Endothelial cell of umbilical vein (primary cell): ENCODE results near the gene PLIN5. TPM values are rescaled to one million over a fixed set of nuclear protein-coding genes. Genes with fewer than 3 reads are reported as not detected.

Experiments
- BruUV-seq: library from RNA; stranded (reverse); fragments of 400-500 nt; replicated peaks from 2 replicates; lab custom pipeline; 2021; lab: Mats Ljungman, UMichigan
- CTCF ChIA-PET: fragments of 300-600, 350-600 bp; sonication (Branson Sonifier 250); formaldehyde crosslinking; loops from one replicate; lab custom pipeline; 2021; ENCODE audit warnings: antibody characterized with exemption, inconsistent platforms; lab: Charles Lee
- POLR2A ChIA-PET: fragments of 300-600, 350-600 bp; sonication (Branson Sonifier 250); formaldehyde crosslinking; loops from one replicate; lab custom pipeline; 2021; ENCODE audit warnings: antibody characterized with exemption, inconsistent platforms; lab: Charles Lee
- DNase-seq: peaks from one replicate; pipeline ENCODE4 v3.0.0-alpha.2; 2011; ENCODE audit warnings: low read depth, low spot score
- FAIRE-seq: peaks from 2 replicates; lab custom pipeline; 2011; peaks lifted over from hg19 to GRCh38; lab: Jason Lieb, UNC
- H2AFZ ChIP-seq: 2 replicates; pipeline ENCODE4 v1.6.0; 2012; ENCODE audit warnings: low read depth, low read length, control low read depth, inconsistent platforms
- H3K27ac ChIP-seq: 2 replicates; pipeline ENCODE4 v1.5.1; 2011; ENCODE audit warnings: low read depth, mild to moderate bottlenecking, control low read depth, low read length, moderate library complexity; ENCODE audit not compliant: insufficient read depth
- H3K27me3 ChIP-seq, 2 experiments: 2 replicates each; pipeline versions ENCODE4 v1.6.0 to v1.6.1; 2011; ENCODE audit warnings: low read length in 2 of 2, mixed read lengths in 1 of 2; ENCODE audit not compliant: control insufficient read depth in 2 of 2, insufficient read depth in 2 of 2
- H3K36me3 ChIP-seq, 2 experiments: 2 replicates in 1 of 2; 3 replicates in 1 of 2; pipeline ENCODE4 v1.5.1; 2011; ENCODE audit warnings: low read length in 2 of 2, mild to moderate bottlenecking in 1 of 2, moderate library complexity in 1 of 2; ENCODE audit not compliant: control insufficient read depth in 2 of 2, insufficient read depth in 2 of 2; ENCODE audit errors: extremely low read depth in 1 of 2
- H3K4me1 ChIP-seq: 3 replicates; pipeline ENCODE4 v1.5.1; 2011; ENCODE audit warnings: mild to moderate bottlenecking, low read length; ENCODE audit not compliant: control insufficient read depth, insufficient read depth; ENCODE audit errors: extremely low read depth
- H3K4me2 ChIP-seq: 2 replicates; pipeline ENCODE4 v1.6.1; 2011; ENCODE audit warnings: low read length, control low read depth, mixed read lengths; ENCODE audit not compliant: insufficient read depth
- H3K4me3 ChIP-seq, 3 experiments: fragments of 200-600 bp in 1 of 3; sonication (generic), shearing (Covaris generic) in 1 of 3; replicated peaks in 1 of 3; 2 replicates each; pipeline ENCODE4 v1.5.1; 2011 to 2016; ENCODE audit warnings: control low read depth in 3 of 3, low read length in 3 of 3, mild to moderate bottlenecking in 2 of 3, inconsistent platforms in 1 of 3, low read depth in 1 of 3, moderate library complexity in 1 of 3; ENCODE audit not compliant: insufficient read depth in 1 of 3
- H3K79me2 ChIP-seq: 2 replicates; pipeline ENCODE4 v1.6.0; 2012; ENCODE audit warnings: low read length, inconsistent platforms; ENCODE audit not compliant: control insufficient read depth, insufficient read depth
- H3K9ac ChIP-seq: replicated peaks from 2 replicates; pipeline ENCODE3; 2011; ENCODE audit warnings: low read length, control low read depth; ENCODE audit not compliant: insufficient read depth; ENCODE audit errors: extremely low read depth
- H3K9me1 ChIP-seq: replicated peaks from 3 replicates; pipeline ENCODE4 v1.6.0; 2011; ENCODE audit warnings: mild to moderate bottlenecking, low read length; ENCODE audit not compliant: control insufficient read depth, insufficient read depth; ENCODE audit errors: extremely low read depth
- H3K9me3 ChIP-seq: replicated peaks from 2 replicates; pipeline ENCODE4 v1.5.1; 2012; ENCODE audit warnings: low read length, inconsistent platforms; ENCODE audit not compliant: control insufficient read depth, insufficient read depth
- H4K20me1 ChIP-seq: replicated peaks from 2 replicates; pipeline ENCODE3; 2011; ENCODE audit warnings: mild to moderate bottlenecking, low read length; ENCODE audit not compliant: control insufficient read depth, insufficient read depth; ENCODE audit errors: extremely low read depth
- EZH2 ChIP-seq: IDR thresholded peaks from 2 replicates; pipeline ENCODE4 v1.6.1; 2012; ENCODE audit warnings: borderline replicate concordance, low read depth, mild to moderate bottlenecking, moderate library complexity, low read length, inconsistent platforms; ENCODE audit not compliant: severe bottlenecking
- FOS ChIP-seq: IDR thresholded peaks from 2 replicates; pipeline ENCODE4 v1.6.1; 2011; ENCODE audit warnings: mild to moderate bottlenecking, low read length, moderate library complexity, borderline replicate concordance; ENCODE audit not compliant: insufficient read depth
- GATA2 ChIP-seq: IDR thresholded peaks from 2 replicates; pipeline ENCODE4 v1.7.0; 2011; ENCODE audit warnings: low read depth, mild to moderate bottlenecking, moderate library complexity, mixed read lengths, low read length; ENCODE audit not compliant: insufficient read length, insufficient read depth
- JUN ChIP-seq: IDR thresholded peaks from 2 replicates; pipeline ENCODE4 v1.6.1; 2011; ENCODE audit warnings: borderline replicate concordance, low read depth; ENCODE audit not compliant: insufficient read length, insufficient read depth
- MYC ChIP-seq: IDR thresholded peaks from one replicate; pipeline ENCODE4 v1.6.1; 2011; ENCODE audit warnings: mild to moderate bottlenecking, low read depth, low read length
- POLR2A ChIP-seq: IDR thresholded peaks from 2 replicates; pipeline ENCODE4 v1.6.1; 2012; ENCODE audit warnings: low read depth, mild to moderate bottlenecking, control low read depth, low read length
- POLR2AphosphoS5 ChIP-seq: IDR thresholded peaks from 2 replicates; pipeline ENCODE4 v1.6.1; 2012; ENCODE audit warnings: low read depth, mild to moderate bottlenecking, control low read depth, low read length, moderate library complexity; ENCODE audit not compliant: insufficient read depth
- dilution Hi-C: fragments of 300-500 bp; cut with MboI; formaldehyde crosslinking; loops from one replicate; pipeline ENCODE4 v1.15.0; 2019; ENCODE audit warnings: low sequenced_read_pairs; ENCODE audit not compliant: extremely low pct_ligation_motif_present
- intact Hi-C: fragments of 100-400 bp; cut with micrococcal nuclease; formaldehyde crosslinking; loops from one replicate; pipeline ENCODE4 v1.10.0; 2022
- polyA plus RNA-seq, 4 experiments: library from polyadenylated mRNA; depleted of rRNA in 3 of 4; stranded (reverse) in 3 of 4; unstranded in 1 of 4; fragments of >200 nt; gene quantifications; 2 replicates each; pipeline versions ENCODE4 v1.2.1 to v1.2.3, GENCODE V29; 2011 to 2012; ENCODE audit warnings: missing spikeins in 1 of 4
- total RNA-seq: library from RNA; stranded (reverse); gene quantifications from 2 replicates; pipeline ENCODE4 v1.2.3, GENCODE V29; 2021
- TF ChIP-seq, protein P1 (sequence below): IDR thresholded peaks from 2 replicates; pipeline ENCODE4 v1.6.1; 2011; ENCODE audit not compliant: insufficient read depth, insufficient read length
- TF ChIP-seq, protein P2 (sequence below), 2 donors: IDR thresholded peaks; 1 replicate in 1 of 2; 2 replicates in 1 of 2; pipeline ENCODE4 v1.5.1; 2011; ENCODE audit warnings: low read length in 2 of 2, mild to moderate bottlenecking in 2 of 2, moderate library complexity in 2 of 2, control low read depth in 1 of 2, inconsistent platforms in 1 of 2, low read depth in 1 of 2; ENCODE audit not compliant: insufficient read depth in 1 of 2; ENCODE audit errors: extremely low read depth in 1 of 2

PLIN5 gene
- total and polyA plus RNA-seq, 2 donors (not counting 3 experiments of a cell fraction or from before 2014, with no cell fraction given) = 0.17 to 0.24 TPM

DNA sequence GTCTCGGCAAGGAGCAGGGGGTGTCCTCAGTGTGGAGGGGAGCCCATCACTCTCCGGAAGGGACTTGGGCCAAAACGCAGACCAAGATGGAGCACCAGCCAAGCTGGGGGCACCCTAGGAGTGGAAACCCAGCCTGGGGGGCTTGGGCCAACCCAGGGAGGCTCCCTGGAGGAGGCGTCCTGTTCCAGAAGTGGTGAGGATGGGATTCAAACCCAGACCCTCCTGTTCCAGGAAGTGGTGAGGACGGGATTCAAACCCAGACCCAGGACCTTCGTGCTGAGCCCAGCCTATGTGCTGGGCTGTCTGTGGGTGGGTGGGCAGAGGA is 15.9 kb downstream of the PLIN5 start:
- Histone ChIP-seq H3K4me3 (no peak overlapping the region), H3K9me3 (no peaks in the 10 kb centered on the region), H3K27me3 (no peaks in the 10 kb centered on the region), H3K9me1 (no peaks in the 10 kb centered on the region), H3K79me2 (no peaks in the 10 kb centered on the region), H3K4me1 (no peaks in the 10 kb centered on the region), H4K20me1 (no peaks in the 10 kb centered on the region), H3K4me2 (no peak overlapping the region), H3K36me3 (no peaks in the 10 kb centered on the region), H3K27ac (no peak overlapping the region), H3K9ac (no peak overlapping the region), H2AFZ (no peak overlapping the region)
- BruUV-seq = no TSS peak
- POLR2A ChIA-PET = no interaction called here
- TF ChIP-seq MYC (no peak), EZH2 (no peak), POLR2A (no peak), JUN (no peak), POLR2AphosphoS5 (no peak), FOS (no peak), GATA2 (no peak)
- TF ChIP-seq, protein P1, sequence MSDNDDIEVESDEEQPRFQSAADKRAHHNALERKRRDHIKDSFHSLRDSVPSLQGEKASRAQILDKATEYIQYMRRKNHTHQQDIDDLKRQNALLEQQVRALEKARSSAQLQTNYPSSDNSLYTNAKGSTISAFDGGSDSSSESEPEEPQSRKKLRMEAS = no peak
- TF ChIP-seq, protein P2, sequence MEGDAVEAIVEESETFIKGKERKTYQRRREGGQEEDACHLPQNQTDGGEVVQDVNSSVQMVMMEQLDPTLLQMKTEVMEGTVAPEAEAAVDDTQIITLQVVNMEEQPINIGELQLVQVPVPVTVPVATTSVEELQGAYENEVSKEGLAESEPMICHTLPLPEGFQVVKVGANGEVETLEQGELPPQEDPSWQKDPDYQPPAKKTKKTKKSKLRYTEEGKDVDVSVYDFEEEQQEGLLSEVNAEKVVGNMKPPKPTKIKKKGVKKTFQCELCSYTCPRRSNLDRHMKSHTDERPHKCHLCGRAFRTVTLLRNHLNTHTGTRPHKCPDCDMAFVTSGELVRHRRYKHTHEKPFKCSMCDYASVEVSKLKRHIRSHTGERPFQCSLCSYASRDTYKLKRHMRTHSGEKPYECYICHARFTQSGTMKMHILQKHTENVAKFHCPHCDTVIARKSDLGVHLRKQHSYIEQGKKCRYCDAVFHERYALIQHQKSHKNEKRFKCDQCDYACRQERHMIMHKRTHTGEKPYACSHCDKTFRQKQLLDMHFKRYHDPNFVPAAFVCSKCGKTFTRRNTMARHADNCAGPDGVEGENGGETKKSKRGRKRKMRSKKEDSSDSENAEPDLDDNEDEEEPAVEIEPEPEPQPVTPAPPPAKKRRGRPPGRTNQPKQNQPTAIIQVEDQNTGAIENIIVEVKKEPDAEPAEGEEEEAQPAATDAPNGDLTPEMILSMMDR (IDR thresholded peaks at IDR 0.05; ENCODE audit: extremely low read depth in 1 of 2, insufficient read depth in 1 of 2, low read depth in 1 of 2, low read length in 2 of 2) = no peak
- intact Hi-C loops = no loop called here
- FAIRE-seq (no peak), DNase-seq (no peak)
- CTCF ChIA-PET = interaction anchor here (1.7 kb wide), 1 partner anchor 9 kb away, joined by 6 read pairs; no protein-coding TSS in a partner anchor
- dilution Hi-C loops = no loop called here
